Measurements from ENCODE around the gene SLC24A3.

SLC24A3 gene

DNA sequence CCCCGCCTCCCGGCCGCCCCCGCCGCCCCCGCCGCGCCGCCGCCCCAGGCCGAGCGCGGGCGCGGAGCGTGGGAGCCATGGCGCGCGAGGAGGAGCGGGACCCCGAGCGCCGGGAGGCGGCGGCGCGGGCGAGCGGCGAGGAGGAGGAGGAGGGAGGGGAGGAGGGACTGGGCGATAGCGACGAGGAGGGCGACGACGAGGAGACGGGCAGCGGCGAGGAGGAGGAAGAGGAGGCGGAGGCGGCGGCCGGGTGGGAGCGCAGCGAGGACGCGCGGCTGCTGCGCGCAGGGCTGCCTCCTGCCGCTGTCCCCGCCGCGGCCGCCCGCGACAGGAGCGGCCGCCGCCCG lies at the start of gene SLC24A3:
Gene SLC24A3 (plus strand): TSS at position 174 of the 347 bp plus-strand sequence.
- no peak within 1 kb of the TSS for H3K4me3 ChIP-seq (ENCODE audit: low read length, poor library complexity, severe bottlenecking)
- no peaks in the 10 kb centered on the region for H3K9me3 ChIP-seq (ENCODE audit: insufficient read depth, low read depth, low read length)
- H4K20me1 ChIP-seq (ENCODE audit: insufficient read depth, low read length, poor library complexity, severe bottlenecking) = no peaks in the 10 kb centered on the region
- no peaks in the 10 kb centered on the region for H3K36me3 ChIP-seq (ENCODE audit: insufficient read depth, low read length)
- H3K9me2 ChIP-seq (replicated peaks; ENCODE audit: low read depth, low read length) = no peaks in the 10 kb centered on the region
- H3K4me2 ChIP-seq (ENCODE audit: low read depth, low read length, poor library complexity, severe bottlenecking) = no peak within 1 kb of the TSS
- no peak within 1 kb of the TSS for H2AFZ ChIP-seq (ENCODE audit: low read length)
- H3K79me2 ChIP-seq (ENCODE audit: insufficient read depth, low read length) = no peaks in the 10 kb centered on the region
- H3K9ac ChIP-seq (ENCODE audit: low read depth, low read length, poor library complexity, severe bottlenecking) = no peak within 1 kb of the TSS
- TF ChIP-seq EZH2phosphoT487 (IDR thresholded peaks at IDR 0.05; ENCODE audit: borderline replicate concordance) = no peak
- TF ChIP-seq, protein P1, sequence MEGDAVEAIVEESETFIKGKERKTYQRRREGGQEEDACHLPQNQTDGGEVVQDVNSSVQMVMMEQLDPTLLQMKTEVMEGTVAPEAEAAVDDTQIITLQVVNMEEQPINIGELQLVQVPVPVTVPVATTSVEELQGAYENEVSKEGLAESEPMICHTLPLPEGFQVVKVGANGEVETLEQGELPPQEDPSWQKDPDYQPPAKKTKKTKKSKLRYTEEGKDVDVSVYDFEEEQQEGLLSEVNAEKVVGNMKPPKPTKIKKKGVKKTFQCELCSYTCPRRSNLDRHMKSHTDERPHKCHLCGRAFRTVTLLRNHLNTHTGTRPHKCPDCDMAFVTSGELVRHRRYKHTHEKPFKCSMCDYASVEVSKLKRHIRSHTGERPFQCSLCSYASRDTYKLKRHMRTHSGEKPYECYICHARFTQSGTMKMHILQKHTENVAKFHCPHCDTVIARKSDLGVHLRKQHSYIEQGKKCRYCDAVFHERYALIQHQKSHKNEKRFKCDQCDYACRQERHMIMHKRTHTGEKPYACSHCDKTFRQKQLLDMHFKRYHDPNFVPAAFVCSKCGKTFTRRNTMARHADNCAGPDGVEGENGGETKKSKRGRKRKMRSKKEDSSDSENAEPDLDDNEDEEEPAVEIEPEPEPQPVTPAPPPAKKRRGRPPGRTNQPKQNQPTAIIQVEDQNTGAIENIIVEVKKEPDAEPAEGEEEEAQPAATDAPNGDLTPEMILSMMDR (conservative IDR thresholded peaks at IDR 0.05; ENCODE audit: low read length) = no peak
- no peaks in the 10 kb centered on the region for H3K27me3 ChIP-seq (ENCODE audit: insufficient read depth, low read length, poor library complexity, severe bottlenecking)
- no peaks in the 10 kb centered on the region for H3F3A ChIP-seq (ENCODE audit: low read depth)
- H3K4me1 ChIP-seq (ENCODE audit: insufficient read depth, low read length, poor library complexity, severe bottlenecking) = peaks cover 11% of the 10 kb centered on the region

GRCh38 chr20:19170148-19170547 lies 42.3 kb upstream of the SLC24A3 start:
- TF ChIP-seq, protein P1 (conservative IDR thresholded peaks at IDR 0.05; ENCODE audit: low read length) = no peak
- TF ChIP-seq EZH2phosphoT487 (IDR thresholded peaks at IDR 0.05; ENCODE audit: borderline replicate concordance) = no peak
- Histone ChIP-seq H3K4me1 (ENCODE audit: insufficient read depth, low read length, poor library complexity, severe bottlenecking) (no peaks in the 10 kb centered on the region), H3K27me3 (ENCODE audit: insufficient read depth, low read length, poor library complexity, severe bottlenecking) (no peaks in the 10 kb centered on the region), H3K9me3 (ENCODE audit: insufficient read depth, low read depth, low read length) (no peaks in the 10 kb centered on the region), H3K9ac (ENCODE audit: low read depth, low read length, poor library complexity, severe bottlenecking) (no peak overlapping the region), H3F3A (ENCODE audit: low read depth) (no peaks in the 10 kb centered on the region), H3K4me2 (ENCODE audit: low read depth, low read length, poor library complexity, severe bottlenecking) (no peak overlapping the region), H4K20me1 (ENCODE audit: insufficient read depth, low read length, poor library complexity, severe bottlenecking) (no peaks in the 10 kb centered on the region), H2AFZ (ENCODE audit: low read length) (no peak overlapping the region), H3K9me2 (replicated peaks; ENCODE audit: low read depth, low read length) (no peaks in the 10 kb centered on the region; the same call in 1 of the 2 replicates), H3K4me3 (ENCODE audit: low read length, poor library complexity, severe bottlenecking) (no peak overlapping the region), H3K36me3 (ENCODE audit: insufficient read depth, low read length) (no peaks in the 10 kb centered on the region), H3K79me2 (ENCODE audit: insufficient read depth, low read length) (no peaks in the 10 kb centered on the region)

GRCh38 chr20:19172637-19173036 lies 39.8 kb upstream of the SLC24A3 start:
- Histone ChIP-seq H4K20me1 (ENCODE audit: insufficient read depth, low read length, poor library complexity, severe bottlenecking) (no peaks in the 10 kb centered on the region), H3K9me3 (ENCODE audit: insufficient read depth, low read depth, low read length) (no peaks in the 10 kb centered on the region), H3K9me2 (replicated peaks; ENCODE audit: low read depth, low read length) (no peaks in the 10 kb centered on the region; the same call in 1 of the 2 replicates), H3F3A (ENCODE audit: low read depth) (no peaks in the 10 kb centered on the region), H3K27me3 (ENCODE audit: insufficient read depth, low read length, poor library complexity, severe bottlenecking) (no peaks in the 10 kb centered on the region), H3K4me3 (ENCODE audit: low read length, poor library complexity, severe bottlenecking) (no peak overlapping the region), H3K36me3 (ENCODE audit: insufficient read depth, low read length) (no peaks in the 10 kb centered on the region), H3K4me2 (ENCODE audit: low read depth, low read length, poor library complexity, severe bottlenecking) (no peak overlapping the region), H3K9ac (ENCODE audit: low read depth, low read length, poor library complexity, severe bottlenecking) (no peak overlapping the region), H3K79me2 (ENCODE audit: insufficient read depth, low read length) (no peaks in the 10 kb centered on the region), H3K4me1 (ENCODE audit: insufficient read depth, low read length, poor library complexity, severe bottlenecking) (no peaks in the 10 kb centered on the region), H2AFZ (ENCODE audit: low read length) (no peak overlapping the region)
- TF ChIP-seq, protein P1 (conservative IDR thresholded peaks at IDR 0.05; ENCODE audit: low read length) = no peak
- TF ChIP-seq EZH2phosphoT487 (IDR thresholded peaks at IDR 0.05; ENCODE audit: borderline replicate concordance) = no peak
